ENCODE measurements around the gene YJEFN3. TPM values are rescaled to one million over a fixed set of nuclear protein-coding genes. Genes with fewer than 3 reads are reported as not detected.

The YJEFN3 gene
- total and polyA plus RNA-seq, 2 donors (not counting 3 experiments of a cell fraction or from before 2014, with no cell fraction given) = 1.9 to 2.1 TPM

DNA sequence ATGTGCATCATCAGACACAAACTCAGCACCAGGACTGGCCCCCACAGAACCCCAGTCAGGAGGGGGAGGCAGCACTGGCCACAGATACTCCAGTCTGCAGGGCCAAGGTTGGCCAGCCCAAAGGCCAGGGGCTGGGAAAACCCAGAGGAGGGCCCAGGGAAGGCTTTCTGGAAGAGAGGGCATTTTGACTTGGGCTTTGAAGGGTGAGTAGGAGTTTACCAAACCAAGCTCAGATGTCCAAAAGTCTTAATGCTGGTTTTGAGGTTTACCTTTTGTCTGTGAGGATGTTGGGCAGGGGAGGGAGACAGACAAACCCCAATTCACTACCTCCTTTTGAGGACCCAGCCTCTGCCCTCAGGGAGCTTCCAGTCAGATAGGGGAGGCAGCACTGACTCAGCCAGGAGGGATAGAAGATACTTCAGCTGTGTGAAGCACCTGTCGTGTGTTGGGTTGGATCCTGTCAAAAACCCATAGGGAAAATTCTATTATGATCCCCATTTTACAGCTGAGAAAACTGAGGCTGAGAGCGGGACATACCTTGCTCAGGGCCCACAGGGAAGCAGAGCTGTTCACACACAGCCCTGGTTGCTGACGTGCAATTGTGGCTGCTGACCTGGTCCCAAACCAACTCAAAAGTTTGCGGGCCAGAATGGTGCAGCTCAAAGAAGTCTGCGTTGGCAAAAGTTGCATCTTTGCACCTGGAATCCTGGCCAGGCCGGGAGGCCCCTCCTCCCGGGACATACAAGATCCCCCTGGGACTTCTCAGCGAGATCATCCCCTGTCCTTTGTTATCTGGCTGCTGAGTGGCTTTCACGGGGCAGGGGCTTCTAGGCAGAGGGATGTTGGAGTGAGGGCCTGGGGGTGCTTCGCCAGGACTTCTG is 22.5 kb downstream of the YJEFN3 start:
- Histone ChIP-seq H3K9ac (replicated peaks; ENCODE audit: extremely low read depth, insufficient read depth, low read length) (no peak overlapping the region), H3K36me3 (ENCODE audit: control insufficient read depth in 2 of 2, extremely low read depth in 1 of 2, insufficient read depth in 2 of 2, low read length in 2 of 2) (no peaks in the 10 kb centered on the region), H3K9me1 (replicated peaks; ENCODE audit: control insufficient read depth, extremely low read depth, insufficient read depth, low read length) (no peaks in the 10 kb centered on the region), H3K4me2 (ENCODE audit: insufficient read depth, low read length) (no peak overlapping the region), H3K4me1 (ENCODE audit: control insufficient read depth, extremely low read depth, insufficient read depth, low read length) (no peaks in the 10 kb centered on the region), H2AFZ (ENCODE audit: low read depth, low read length) (no peak overlapping the region), H4K20me1 (replicated peaks; ENCODE audit: control insufficient read depth, extremely low read depth, insufficient read depth, low read length) (no peaks in the 10 kb centered on the region), H3K9me3 (replicated peaks; ENCODE audit: control insufficient read depth, insufficient read depth, low read length) (no peaks in the 10 kb centered on the region), H3K27ac (ENCODE audit: insufficient read depth, low read depth, low read length) (no peak overlapping the region), H3K4me3 (replicated peaks in 1 of 3; ENCODE audit: insufficient read depth in 1 of 3, low read depth in 1 of 3, low read length in 3 of 3) (no peak overlapping the region), H3K27me3 (ENCODE audit: control insufficient read depth in 2 of 2, insufficient read depth in 2 of 2, low read length in 2 of 2) (no peaks in the 10 kb centered on the region), H3K79me2 (ENCODE audit: control insufficient read depth, insufficient read depth, low read length) (no peaks in the 10 kb centered on the region)
- intact Hi-C loops (cut with micrococcal nuclease) (loop anchor here (5.0 kb wide), 1 partner anchor 91 kb away; the partner anchor contains the start of gene GMIP), dilution Hi-C loops (cut with MboI; ENCODE audit: extremely low pct_ligation_motif_present, low sequenced_read_pairs) (no loop called here)
- FAIRE-seq (no peak), DNase-seq (ENCODE audit: low read depth, low spot score) (no peak)
- TF ChIP-seq POLR2A (IDR thresholded peaks at IDR 0.05; ENCODE audit: low read depth, low read length) (no peak), FOS (IDR thresholded peaks at IDR 0.05; ENCODE audit: borderline replicate concordance, insufficient read depth, low read length) (no peak)
- CTCF ChIA-PET = interaction anchor here (1.1 to 3.2 kb wide), 3 partner anchors 10 to 51 kb away, joined by 3 to 44 read pairs (median 4); partner anchors contain the start of gene YJEFN3
- POLR2A ChIA-PET = no interaction called here
- BruUV-seq (replicated peaks) = no TSS peak

DNA sequence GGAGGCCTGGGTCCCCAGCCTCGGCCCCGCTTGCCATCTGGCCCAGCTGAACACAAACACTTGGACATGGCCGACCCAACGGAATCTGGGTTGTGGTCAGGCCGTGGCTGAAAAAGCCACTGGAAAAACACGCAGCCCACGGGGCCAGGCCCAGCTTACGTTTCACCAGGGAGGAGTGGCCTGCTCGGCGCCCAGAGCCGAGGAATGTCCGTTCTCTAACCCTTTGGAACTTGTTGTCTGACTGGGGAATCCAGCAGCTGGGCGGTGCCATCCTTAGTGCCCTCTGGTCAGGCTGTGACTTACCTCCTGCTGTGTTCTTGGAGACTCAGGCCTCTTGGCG is 23.1 kb downstream of the YJEFN3 start:
- ChIA-PET POLR2A (no interaction called here), CTCF (interaction anchor here (1.1 to 3.2 kb wide), 4 partner anchors 11 to 79 kb away, joined by 3 to 44 read pairs (median 4); partner anchors contain the start of gene YJEFN3)
- H3K9me1 ChIP-seq (replicated peaks; ENCODE audit: control insufficient read depth, extremely low read depth, insufficient read depth, low read length) = no peaks in the 10 kb centered on the region
- no peak overlapping the region for H3K9ac ChIP-seq (replicated peaks; ENCODE audit: extremely low read depth, insufficient read depth, low read length)
- H3K79me2 ChIP-seq (ENCODE audit: control insufficient read depth, insufficient read depth, low read length) = no peaks in the 10 kb centered on the region
- DNase-seq (ENCODE audit: low read depth, low spot score) = no peak
- dilution Hi-C loops (cut with MboI; ENCODE audit: extremely low pct_ligation_motif_present, low sequenced_read_pairs) (no loop called here), intact Hi-C loops (cut with micrococcal nuclease) (loop anchor here (5.0 kb wide), 1 partner anchor 90 kb away; the partner anchor contains the start of gene GMIP)
- no peaks in the 10 kb centered on the region for H3K27me3 ChIP-seq (ENCODE audit: control insufficient read depth in 2 of 2, insufficient read depth in 2 of 2, low read length in 2 of 2)
- no peaks in the 10 kb centered on the region for H3K9me3 ChIP-seq (replicated peaks; ENCODE audit: control insufficient read depth, insufficient read depth, low read length)
- no peak overlapping the region for H3K4me2 ChIP-seq (ENCODE audit: insufficient read depth, low read length)
- BruUV-seq (replicated peaks) = no TSS peak
- no peak for FAIRE-seq
- no peak overlapping the region for H3K27ac ChIP-seq (ENCODE audit: insufficient read depth, low read depth, low read length)
- H2AFZ ChIP-seq (ENCODE audit: low read depth, low read length) = no peak overlapping the region
- no peaks in the 10 kb centered on the region for H4K20me1 ChIP-seq (replicated peaks; ENCODE audit: control insufficient read depth, extremely low read depth, insufficient read depth, low read length)
- TF ChIP-seq GATA2 (IDR thresholded peaks at IDR 0.05; ENCODE audit: insufficient read depth, insufficient read length, low read depth, low read length) (no peak), EZH2 (IDR thresholded peaks at IDR 0.05; ENCODE audit: borderline replicate concordance, low read depth, low read length, severe bottlenecking) (no peak), POLR2AphosphoS5 (IDR thresholded peaks at IDR 0.05; ENCODE audit: insufficient read depth, low read depth, low read length) (no peak), FOS (IDR thresholded peaks at IDR 0.05; ENCODE audit: borderline replicate concordance, insufficient read depth, low read length) (no peak), POLR2A (IDR thresholded peaks at IDR 0.05; ENCODE audit: low read depth, low read length) (no peak), JUN (IDR thresholded peaks at IDR 0.05; ENCODE audit: borderline replicate concordance, insufficient read depth, insufficient read length, low read depth) (no peak)
- TF ChIP-seq, protein P1, sequence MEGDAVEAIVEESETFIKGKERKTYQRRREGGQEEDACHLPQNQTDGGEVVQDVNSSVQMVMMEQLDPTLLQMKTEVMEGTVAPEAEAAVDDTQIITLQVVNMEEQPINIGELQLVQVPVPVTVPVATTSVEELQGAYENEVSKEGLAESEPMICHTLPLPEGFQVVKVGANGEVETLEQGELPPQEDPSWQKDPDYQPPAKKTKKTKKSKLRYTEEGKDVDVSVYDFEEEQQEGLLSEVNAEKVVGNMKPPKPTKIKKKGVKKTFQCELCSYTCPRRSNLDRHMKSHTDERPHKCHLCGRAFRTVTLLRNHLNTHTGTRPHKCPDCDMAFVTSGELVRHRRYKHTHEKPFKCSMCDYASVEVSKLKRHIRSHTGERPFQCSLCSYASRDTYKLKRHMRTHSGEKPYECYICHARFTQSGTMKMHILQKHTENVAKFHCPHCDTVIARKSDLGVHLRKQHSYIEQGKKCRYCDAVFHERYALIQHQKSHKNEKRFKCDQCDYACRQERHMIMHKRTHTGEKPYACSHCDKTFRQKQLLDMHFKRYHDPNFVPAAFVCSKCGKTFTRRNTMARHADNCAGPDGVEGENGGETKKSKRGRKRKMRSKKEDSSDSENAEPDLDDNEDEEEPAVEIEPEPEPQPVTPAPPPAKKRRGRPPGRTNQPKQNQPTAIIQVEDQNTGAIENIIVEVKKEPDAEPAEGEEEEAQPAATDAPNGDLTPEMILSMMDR (IDR thresholded peaks at IDR 0.05; ENCODE audit: extremely low read depth in 1 of 2, insufficient read depth in 1 of 2, low read depth in 1 of 2, low read length in 2 of 2) = no peak
- H3K4me1 ChIP-seq (ENCODE audit: control insufficient read depth, extremely low read depth, insufficient read depth, low read length) = no peaks in the 10 kb centered on the region
- H3K36me3 ChIP-seq (ENCODE audit: control insufficient read depth in 2 of 2, extremely low read depth in 1 of 2, insufficient read depth in 2 of 2, low read length in 2 of 2) = no peaks in the 10 kb centered on the region
- H3K4me3 ChIP-seq (replicated peaks in 1 of 3; ENCODE audit: insufficient read depth in 1 of 3, low read depth in 1 of 3, low read length in 3 of 3) = no peak overlapping the region
